HG02852 (cell line): ENCODE data around the gene PLXNB2.

Source experiments
- ATAC-seq: cut with Tn5 transposase; IDR thresholded peaks from one replicate; pipeline ENCODE4 v1.9.1; 2021; ENCODE audit warnings: mild to moderate bottlenecking, moderate library complexity; ENCODE audit not compliant: unreplicated experiment

Gene PLXNB2

GRCh38 chr22:50313021-50313420 lies 5.6 kb upstream of the PLXNB2 start:
- no peak for ATAC-seq

- ATAC-seq = no peak
These were observed 4.9 kb upstream of the PLXNB2 start for GRCh38 chr22:50312371-50312770.

GRCh38 chr22:50311606-50312351 lies 4.3 kb upstream of the PLXNB2 start:
- no peak for ATAC-seq

- no peak for ATAC-seq
These were observed 3.6 kb upstream of the PLXNB2 start for GRCh38 chr22:50310949-50311444.

- no peak for ATAC-seq
These were observed 2.7 kb upstream of the PLXNB2 start for GRCh38 chr22:50310031-50310722.

- no peak for ATAC-seq
These were observed 2.1 kb upstream of the PLXNB2 start for GRCh38 chr22:50309601-50309991.

- ATAC-seq = no peak
These were observed 1.6 kb upstream of the PLXNB2 start for GRCh38 chr22:50308986-50309600.

GRCh38 chr22:50308597-50308935 lies 1.1 kb upstream of the PLXNB2 start:
- ATAC-seq = no peak

- no peak for ATAC-seq
These were observed 597 bp upstream of the PLXNB2 start for GRCh38 chr22:50307890-50308596.

- ATAC-seq = no peak
These were observed 1.4 kb downstream of the PLXNB2 start for GRCh38 chr22:50305923-50306566.

- no peak for ATAC-seq
These were observed 2.0 kb downstream of the PLXNB2 start for GRCh38 chr22:50305393-50305922.

- no peak for ATAC-seq
These were observed 2.7 kb downstream of the PLXNB2 start for GRCh38 chr22:50304528-50305392.

GRCh38 chr22:50303848-50304527 lies 3.5 kb downstream of the PLXNB2 start:
- ATAC-seq = no peak

GRCh38 chr22:50303515-50303847 lies 4.0 kb downstream of the PLXNB2 start:
- ATAC-seq = no peak

GRCh38 chr22:50302564-50302963 lies 4.9 kb downstream of the PLXNB2 start:
- ATAC-seq = no peak

- ATAC-seq = no peak
These were observed 5.4 kb downstream of the PLXNB2 start for GRCh38 chr22:50302041-50302541.

- ATAC-seq = no peak
These were observed 5.9 kb downstream of the PLXNB2 start for GRCh38 chr22:50301581-50301991.

- no peak for ATAC-seq
These were observed 6.7 kb downstream of the PLXNB2 start for GRCh38 chr22:50300620-50301257.
